Fibroblast of the aortic adventitia (primary cell): Measurements from ENCODE around the gene ASPHD2. TPM values are rescaled to one million over a fixed set of nuclear protein-coding genes. Genes with fewer than 3 reads are reported as not detected.

Experiments
- DNase-seq: peaks from one replicate; pipeline ENCODE4 v3.0.0-alpha.2; 2010; ENCODE audit warnings: low read depth
- H3K4me3 ChIP-seq: 2 replicates; pipeline ENCODE4 v1.5.1; 2011; ENCODE audit warnings: low read depth, mild to moderate bottlenecking, control low read depth, low read length, moderate library complexity
- CTCF ChIP-seq: IDR thresholded peaks from 2 replicates; pipeline ENCODE4 v1.5.1; 2011; ENCODE audit warnings: mild to moderate bottlenecking, low read length, control low read depth, inconsistent platforms; ENCODE audit not compliant: insufficient read depth
- total RNA-seq: library from RNA; depleted of rRNA; stranded (reverse); fragments of >200 nt; gene quantifications from 2 replicates; pipeline ENCODE4 v1.2.3, GENCODE V29; 2012; ENCODE audit warnings: low replicate concordance

Gene ASPHD2
- total RNA-seq, 1 donor = 4.2 TPM

GRCh38 chr22:26481694-26482093 is 52.6 kb downstream of the ASPHD2 start:
- TF ChIP-seq CTCF = no peak
- no peak for DNase-seq
- no peak overlapping the region for H3K4me3 ChIP-seq

- DNase-seq = no peak
- H3K4me3 ChIP-seq = no peak overlapping the region
- TF ChIP-seq CTCF = no peak
Measured at GRCh38 chr22:26482161-26482560, 53.1 kb downstream of the ASPHD2 start.

- H3K4me3 ChIP-seq = peak overlapping the region; percentile 97
- no peak for TF ChIP-seq CTCF
- no peak for DNase-seq
Measured at GRCh38 chr22:26483043-26483438, 54.0 kb downstream of the ASPHD2 start.

- no peak for TF ChIP-seq CTCF
- peak within 1 kb of the TSS; percentile 97 for H3K4me3 ChIP-seq
- peak; percentile 81 for DNase-seq
Measured at GRCh38 chr22:26483439-26484359, 54.6 kb downstream of the ASPHD2 start, which contains the start of the genes HPS4 and SRRD. Gene HPS4, minus strand, starts transcription at chr22:26483783. Its CDS starts 2,021 bp downstream, at chr22:26481762. Gene SRRD, plus strand, starts transcription at chr22:26483877. Its CDS starts 14 bp downstream, at chr22:26483891.

- no peak for DNase-seq
- H3K4me3 ChIP-seq = peak overlapping the region; percentile 97
- TF ChIP-seq CTCF = no peak
Measured at GRCh38 chr22:26484360-26484706, 55.3 kb downstream of the ASPHD2 start.

- no peak for TF ChIP-seq CTCF
- DNase-seq = no peak
Measured at GRCh38 chr22:26485013-26485412, 56.0 kb downstream of the ASPHD2 start.

More at GRCh38 chr22:26485013-26485412, 56.0 kb downstream of the ASPHD2 start:
- H3K4me3 ChIP-seq = peak overlapping the region; percentile 3
